ENCODE results near the gene NOLC1.

GRCh38 chr10:102140913-102141540 is 11.2 kb upstream of the NOLC1 start:
- TF ChIP-seq, protein P1, sequence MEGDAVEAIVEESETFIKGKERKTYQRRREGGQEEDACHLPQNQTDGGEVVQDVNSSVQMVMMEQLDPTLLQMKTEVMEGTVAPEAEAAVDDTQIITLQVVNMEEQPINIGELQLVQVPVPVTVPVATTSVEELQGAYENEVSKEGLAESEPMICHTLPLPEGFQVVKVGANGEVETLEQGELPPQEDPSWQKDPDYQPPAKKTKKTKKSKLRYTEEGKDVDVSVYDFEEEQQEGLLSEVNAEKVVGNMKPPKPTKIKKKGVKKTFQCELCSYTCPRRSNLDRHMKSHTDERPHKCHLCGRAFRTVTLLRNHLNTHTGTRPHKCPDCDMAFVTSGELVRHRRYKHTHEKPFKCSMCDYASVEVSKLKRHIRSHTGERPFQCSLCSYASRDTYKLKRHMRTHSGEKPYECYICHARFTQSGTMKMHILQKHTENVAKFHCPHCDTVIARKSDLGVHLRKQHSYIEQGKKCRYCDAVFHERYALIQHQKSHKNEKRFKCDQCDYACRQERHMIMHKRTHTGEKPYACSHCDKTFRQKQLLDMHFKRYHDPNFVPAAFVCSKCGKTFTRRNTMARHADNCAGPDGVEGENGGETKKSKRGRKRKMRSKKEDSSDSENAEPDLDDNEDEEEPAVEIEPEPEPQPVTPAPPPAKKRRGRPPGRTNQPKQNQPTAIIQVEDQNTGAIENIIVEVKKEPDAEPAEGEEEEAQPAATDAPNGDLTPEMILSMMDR (IDR thresholded peaks at IDR 0.05; ENCODE audit: poor library complexity), result no peak
- TF ChIP-seq EZH2phosphoT487 (IDR thresholded peaks at IDR 0.05; ENCODE audit: low read depth, severe bottlenecking, unreplicated experiment) (no peak), EZH2 (IDR thresholded peaks at IDR 0.05; ENCODE audit: borderline replicate concordance) (no peak)
